CD4-positive, alpha-beta T cell treated with Interferon alpha-2 for 1 hour (primary cell): ENCODE measurements around the gene FUCA2.
"Not testable (repeated sequence)": the region's sequence is repeated elsewhere in the genome, so short reads cannot be mapped to it uniquely, and the experiment has no call there.

Experiments used
- DNase-seq, 2 donors: peaks; one replicate each; pipeline ENCODE4 v3.0.0-alpha.2; 2020 to 2022

The FUCA2 gene

DNA sequence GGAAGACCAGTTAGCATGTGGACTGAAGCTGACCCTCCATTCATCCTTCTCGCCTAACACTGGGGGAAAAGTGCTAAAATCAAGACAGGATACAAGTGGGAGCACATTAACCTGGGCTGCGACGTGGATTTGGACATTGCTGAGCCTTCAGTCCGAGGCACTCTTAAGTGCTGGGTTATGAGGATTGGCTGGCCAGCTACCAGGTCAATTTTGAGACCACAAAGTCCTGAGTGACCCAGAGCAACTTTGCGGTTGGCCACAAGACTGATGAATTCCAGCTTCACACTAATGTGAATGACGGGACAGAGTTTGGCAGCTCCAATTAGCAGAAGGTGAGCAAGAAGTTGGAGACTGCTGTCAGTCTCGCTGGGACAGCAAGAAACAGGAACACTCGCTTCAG, 20.7 kb downstream of the FUCA2 start:
- DNase-seq: no peak

DNA sequence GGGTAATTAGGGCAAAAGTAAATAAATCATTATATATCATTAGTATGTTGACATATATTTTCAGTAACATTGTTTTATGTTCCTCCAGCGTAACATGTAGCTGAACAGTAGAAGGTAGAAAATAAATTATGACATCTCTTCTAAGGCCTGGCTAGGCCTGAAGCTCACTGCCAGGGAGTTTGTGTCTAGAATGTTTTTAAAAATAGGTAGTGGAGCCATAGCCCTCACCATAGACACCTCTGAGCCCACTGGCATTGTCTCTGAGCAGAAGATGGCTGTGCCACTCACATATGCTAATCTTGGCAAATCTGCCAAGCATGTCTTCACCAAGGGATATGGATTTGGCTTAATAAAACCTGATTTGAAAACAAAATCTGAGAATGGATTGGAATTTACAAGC, 21.3 kb downstream of the FUCA2 start:
- DNase-seq: no peak

DNA sequence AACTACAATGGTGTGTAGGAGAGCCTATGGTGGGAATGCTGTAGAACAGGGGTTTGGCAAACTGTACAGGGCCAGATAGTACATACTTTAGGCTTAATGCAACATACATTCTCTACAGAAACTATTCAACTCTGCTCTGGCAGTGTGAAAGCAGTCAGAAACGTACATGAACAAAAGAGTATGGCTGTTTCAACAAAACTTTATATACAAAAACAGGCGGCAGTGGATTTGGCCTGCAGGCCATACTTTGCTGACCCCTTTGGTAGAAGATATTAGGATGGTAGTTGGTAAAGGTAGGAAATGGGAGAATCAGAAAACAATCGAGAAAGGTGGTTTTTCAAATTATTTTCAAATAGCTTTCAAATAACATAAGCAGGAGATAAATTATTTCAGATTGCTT, 24.8 kb downstream of the FUCA2 start:
- DNase-seq: no peak

DNA sequence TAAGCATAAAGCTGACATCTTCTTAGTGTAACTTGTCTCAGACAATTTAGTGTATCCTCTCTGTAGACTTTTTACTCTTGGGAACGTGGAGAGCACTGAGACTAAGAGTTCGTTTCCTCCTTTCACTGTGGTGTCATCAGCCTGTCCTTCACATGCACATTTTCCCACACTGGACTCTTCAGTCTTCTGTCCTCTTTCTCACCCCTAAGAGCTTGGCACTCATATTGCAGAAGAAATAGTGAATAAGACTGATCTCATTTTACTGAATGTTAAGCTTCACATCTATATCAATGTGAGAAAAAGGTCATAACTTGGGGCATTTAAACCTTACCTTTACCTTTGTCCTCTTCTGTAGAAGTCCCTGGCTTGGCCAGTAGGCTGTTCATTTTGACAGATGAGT, 25.6 kb downstream of the FUCA2 start:
- no peak for DNase-seq

DNA sequence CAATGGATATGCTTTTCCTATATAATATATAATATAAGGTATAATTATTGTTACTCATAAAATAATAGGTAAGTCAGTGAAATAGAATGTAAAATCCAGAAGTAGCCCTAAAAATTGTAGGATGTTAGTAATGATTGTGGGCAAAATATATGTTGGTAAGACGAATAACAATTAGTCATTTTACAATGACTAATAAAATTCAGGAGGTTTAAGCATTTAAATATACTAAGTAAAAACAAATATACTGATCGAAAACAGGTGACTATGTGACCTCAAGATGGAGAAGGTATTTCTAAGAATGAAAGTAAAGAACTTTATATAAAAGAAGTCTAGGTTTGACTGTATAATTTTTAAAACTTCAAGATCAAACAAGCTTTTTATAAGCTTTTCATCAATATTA, 28.9 kb downstream of the FUCA2 start:
- DNase-seq: no peak

DNA sequence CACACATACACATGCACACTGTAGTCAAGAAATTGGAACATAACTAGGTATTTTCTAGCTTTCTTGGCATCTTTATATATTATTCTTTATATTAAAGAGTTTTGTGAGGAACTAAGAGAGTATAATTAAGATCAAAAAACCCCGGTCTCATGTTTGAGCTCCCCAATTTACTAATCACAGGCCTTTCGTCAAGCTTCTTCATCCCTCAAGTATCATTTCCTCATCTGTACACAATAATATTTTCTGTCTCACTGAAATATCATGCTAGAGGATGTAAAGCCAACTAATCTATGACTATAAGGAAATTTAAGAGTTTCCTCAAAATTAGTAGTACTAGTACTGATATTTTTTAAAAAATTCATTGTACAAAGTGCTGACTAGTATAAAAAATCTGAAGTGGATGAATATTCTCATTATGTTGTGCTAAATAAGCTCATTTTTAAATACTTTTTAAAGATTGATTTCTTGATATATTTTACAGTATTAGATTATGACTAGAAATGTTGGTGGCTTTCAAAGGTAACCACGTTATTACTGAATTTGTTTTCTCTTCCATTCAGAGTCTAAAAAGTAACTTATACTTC, 32.9 kb downstream of the FUCA2 start:
- DNase-seq: no peak

DNA sequence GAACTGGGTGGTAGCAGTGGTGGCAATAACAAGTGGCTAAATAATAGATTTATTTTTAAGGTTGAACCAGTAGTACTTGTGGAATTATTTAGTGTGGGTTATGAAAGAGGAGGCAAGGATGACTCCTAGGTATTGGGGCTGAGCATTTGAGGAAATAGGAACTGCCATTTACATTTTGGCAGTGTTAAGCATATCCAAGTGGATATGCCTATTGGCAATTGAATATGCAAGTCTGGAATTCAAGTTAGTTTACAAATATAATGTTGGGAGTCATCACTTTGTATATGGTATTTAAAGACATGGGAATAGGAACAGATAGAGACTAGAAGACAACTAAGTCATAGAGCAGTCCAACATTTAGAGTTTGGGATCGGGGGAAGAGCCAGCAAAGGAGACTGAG, 35.0 kb downstream of the FUCA2 start:
- no peak for DNase-seq

DNA sequence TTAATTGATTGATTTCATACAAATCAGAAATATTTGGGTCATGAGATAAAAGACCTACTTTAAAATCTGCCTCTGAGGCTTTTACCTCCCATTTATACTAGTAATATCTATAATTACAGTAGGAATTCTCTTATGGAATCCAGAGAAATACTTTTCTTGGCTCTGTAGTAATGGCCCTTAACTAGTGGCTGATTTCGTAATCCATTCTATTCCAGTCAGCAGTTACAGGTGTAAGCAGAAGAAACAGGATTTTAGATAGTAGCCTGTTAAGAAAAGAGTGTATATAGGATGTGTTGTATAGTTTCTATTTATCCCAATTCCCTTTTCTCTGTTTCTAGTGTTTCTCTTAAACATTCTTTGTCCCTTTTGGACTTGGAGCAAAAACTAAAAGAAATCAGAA, 39.7 kb downstream of the FUCA2 start:
- DNase-seq: no peak

DNA sequence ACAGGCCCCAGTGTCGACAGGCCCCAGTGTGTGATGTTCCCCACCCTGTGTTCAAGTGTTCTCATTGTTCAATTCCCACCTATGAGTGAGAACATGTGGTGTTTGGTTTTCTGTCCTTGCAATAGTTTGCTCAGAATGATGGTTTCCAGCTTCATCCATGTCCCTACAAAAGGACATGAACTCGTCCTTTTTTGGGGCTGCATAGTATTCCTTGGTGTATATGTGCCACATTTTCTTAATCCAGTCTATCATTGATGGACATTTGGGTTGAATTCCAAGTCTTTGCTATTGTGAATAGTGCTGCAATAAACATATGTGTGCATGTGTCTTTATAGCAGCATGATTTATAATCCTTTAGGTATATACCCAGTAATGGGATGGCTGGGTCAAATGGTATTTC, 42.7 kb downstream of the FUCA2 start:
- DNase-seq: not testable (repeated sequence)

DNA sequence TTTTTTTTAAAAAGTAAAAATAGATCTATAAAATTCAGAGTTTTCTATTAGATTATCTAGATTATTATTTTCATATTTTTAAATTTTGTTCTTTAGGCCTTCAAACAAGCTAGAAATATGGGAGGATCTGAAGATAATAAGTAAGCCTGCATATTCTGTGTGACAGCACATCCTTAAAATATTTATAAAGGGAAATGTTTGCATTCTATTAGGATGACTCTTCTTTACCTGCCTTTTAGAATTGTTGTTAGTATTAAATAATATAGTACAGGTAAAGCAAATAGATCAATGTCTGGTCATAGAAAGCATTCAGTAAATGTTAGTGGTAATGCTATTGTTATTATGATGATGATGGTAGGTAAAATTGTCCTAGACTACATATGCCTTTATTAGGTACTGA, 43.5 kb downstream of the FUCA2 start:
- DNase-seq: no peak

DNA sequence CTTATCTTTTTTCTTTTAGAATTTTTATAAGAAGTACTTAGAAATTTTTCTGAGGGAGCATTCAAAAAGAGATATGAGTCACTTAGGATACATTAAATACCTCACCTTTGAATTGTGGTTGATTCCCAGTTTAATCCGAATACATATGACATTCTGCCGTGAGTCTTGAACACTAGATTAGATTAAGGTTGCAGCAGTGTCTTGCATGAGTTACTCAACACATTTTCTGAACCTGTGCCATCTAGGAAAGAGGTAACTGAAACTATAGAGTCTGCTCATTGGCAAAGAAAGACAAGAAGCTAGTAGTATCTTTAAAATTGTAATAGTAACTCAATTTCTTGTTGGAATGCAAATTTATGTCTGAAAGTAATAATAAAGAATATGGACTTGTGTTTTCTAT, 46.0 kb downstream of the FUCA2 start:
- no peak for DNase-seq

DNA sequence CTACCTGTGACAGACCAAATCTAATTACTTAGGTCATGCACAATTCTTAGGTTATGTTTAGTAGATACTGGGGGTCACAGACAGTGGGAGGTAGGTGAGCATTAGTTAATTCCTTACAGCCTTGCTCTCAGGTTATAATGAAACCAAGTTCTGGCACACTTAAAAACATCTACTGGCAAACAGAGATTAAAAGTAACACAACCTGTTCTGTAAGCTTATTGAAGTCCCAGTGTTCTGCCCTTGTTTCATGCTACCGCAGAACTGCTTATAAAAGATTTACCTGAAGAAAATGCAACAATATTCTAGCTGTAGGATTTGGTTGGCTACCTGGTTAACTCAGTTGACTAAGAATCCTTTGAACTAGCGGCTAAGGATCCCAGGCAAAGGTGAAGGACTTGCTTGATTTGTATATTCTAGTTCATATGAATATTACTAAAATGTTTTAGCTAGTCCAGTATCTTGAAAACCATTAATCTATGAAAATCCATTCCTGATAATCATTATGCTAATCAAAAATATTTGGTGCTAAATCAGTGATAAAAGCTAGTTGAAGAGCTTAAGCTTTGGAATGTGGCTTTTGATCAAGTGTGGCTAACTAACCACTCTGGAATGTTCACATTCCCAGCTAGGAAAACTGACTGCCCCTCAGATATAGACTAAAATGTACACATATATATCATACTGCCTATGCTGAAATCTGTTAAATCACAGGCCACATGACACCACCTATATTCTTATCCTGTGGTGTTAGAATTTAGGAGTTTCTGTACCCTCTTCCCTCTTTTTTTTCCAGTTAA, 53.8 kb downstream of the FUCA2 start:
- DNase-seq: no peak

DNA sequence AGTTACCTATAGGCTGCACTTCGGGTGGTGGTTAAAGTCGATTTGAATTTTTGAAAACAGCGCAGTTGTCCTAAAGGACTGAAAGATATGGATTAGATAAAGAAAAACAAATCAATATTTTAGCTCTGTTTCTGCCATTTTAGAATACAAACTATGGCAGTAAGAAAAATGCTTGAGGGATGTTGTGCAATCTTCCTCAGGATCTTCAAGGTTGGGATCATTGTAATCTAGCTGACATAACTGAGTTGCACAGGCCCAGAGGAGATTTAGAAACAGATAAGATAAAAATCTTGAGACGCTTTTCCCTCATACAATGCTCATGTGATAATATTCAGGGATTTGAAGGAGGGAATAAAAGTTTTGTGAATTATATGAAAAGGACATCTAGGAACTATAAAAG, 60.0 kb downstream of the FUCA2 start:
- no peak for DNase-seq

DNA sequence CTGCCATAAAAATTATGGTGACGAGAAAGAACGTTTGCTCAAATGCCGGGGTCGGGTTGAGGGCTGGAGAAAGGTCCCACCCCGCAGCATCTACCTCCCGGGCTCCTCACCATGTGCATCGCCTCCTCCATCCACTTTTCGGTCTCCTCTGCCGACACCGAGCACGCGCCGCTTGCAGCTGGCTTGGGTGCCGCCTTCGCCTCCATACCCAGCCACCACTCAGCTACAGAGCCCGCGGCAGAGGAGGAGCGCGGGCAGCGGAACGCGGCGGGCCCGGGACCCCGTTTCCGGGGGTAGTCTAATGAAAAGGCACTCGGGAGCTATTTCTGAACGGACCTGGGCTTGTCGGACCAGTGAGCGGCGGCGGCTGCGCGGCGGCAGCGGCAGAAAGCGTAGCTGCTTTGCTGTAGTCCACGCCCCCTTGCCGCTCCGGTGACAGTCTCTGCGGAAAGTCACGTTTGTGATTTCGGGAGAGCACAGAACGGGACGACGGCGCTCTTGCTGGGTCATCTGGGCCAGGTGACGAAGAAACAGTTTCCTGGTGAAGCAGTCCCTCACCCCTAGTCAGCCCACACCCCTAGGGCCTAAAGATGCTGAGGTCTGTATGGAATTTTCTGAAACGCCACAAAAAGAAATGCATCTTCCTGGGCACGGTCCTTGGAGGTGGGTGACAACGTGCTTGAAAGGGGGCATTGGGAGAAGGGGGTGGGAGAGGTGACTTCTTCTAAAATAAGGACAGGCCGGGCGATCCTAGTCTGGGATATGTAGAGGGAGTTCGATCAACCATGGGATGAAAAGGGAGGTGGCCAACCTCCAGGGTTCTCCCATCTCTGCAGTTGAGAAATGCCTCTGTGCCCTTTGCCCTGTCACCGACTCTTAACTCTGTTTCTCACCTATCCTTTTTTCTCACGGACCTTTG, 60.8 kb downstream of the FUCA2 start, which contains the start of the genes ADAT2 and PEX3:
Gene ADAT2, minus strand, starts transcription at position 243 of the 919 bp plus-strand sequence. Its CDS starts 37 bp downstream, at position 206.
Gene PEX3, plus strand, starts transcription at position 353 of the 919 bp plus-strand sequence. Its CDS starts 238 bp downstream, at position 591.
- DNase-seq: peak; percentile 92 to 94

DNA sequence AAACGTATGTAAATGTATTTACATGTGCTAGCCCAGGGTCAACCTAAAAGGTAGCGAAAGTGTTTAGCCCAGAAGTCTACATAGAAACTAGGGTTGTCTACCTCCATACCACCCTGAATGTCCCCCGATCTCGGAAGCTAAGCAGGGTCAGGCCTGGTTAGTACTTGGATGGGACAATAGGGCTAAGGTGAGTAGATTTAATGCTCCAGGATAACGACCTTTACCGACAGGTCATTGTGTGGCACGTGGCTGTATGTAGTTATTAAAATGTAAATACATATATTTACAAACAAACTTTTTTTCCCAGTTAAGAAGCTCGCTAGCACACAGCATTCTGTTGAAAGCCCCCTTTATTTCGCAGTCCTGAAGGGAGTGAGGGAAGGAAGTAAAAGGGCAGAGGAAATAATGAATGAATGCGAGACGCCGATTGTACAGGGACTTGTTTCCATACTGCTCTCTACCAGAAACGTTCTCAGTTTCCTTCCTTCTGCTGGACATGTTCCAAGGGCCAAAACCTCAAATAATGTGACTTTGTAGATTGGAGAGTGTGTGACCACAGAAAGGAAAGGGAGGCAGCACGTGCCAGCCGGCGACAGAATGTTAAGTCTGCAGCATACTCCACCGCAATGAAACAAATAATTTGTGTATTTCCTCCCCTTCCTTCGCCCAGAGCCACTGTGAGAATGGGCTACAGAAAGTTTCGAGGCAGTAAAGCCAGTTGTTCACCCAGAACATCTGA, 61.6 kb downstream of the FUCA2 start:
- peak; percentile 54 to 77 for DNase-seq

DNA sequence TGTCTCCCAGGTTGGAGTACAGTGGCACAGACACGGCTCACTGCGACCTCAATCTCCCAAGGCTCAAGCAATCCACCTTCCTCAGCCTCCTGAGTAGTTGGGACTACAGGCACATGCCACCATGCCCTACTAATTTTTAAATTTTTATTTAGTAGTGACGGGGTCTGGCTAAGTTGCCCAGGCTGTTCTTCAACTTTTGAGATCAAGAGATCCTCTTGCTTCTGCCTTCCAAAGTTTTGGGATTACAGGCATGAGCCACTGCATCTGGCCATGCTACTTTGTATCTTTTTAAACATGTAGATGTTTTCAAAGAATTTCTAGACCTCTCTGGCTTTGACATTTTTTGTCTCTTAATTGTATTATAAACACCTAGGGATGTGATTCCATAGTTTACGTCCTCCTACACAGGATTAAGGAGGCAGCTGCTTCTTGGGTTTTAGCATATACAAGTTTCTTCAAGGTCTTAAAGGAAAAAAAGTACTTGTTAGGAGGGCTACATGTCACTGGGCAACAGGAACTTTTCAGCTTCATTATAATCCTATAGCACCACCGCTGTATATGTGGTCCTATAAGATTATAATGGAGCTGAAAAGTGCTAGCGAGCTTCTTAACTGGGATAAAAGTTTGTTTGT, 62.3 kb downstream of the FUCA2 start:
- no peak for DNase-seq

DNA sequence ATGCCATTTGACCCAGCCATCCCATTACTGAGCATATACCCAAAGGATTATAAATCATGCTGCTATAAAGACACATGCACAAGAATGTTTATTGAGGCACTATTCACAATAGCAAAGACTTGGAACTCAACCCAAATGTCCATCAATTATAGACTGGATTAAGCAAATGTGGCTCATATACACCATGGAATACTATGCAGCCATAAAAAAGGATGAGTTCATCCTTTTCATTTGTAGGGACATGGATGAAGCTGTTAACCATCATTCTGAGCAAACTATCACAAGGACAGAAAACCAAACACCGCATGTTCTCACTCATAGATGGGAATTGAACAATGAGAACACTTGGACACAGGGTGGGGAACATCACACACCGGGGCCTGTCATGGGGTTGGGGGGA, 63.7 kb downstream of the FUCA2 start:
- DNase-seq: not testable (repeated sequence)
